Omental fat pad (tissue), 4 donors: ENCODE data around the gene AKR1C3. TPM values are rescaled to one million over a fixed set of nuclear protein-coding genes. Genes with fewer than 3 reads are reported as not detected.
"Not testable (repeated sequence)": the region's sequence is repeated elsewhere in the genome, so short reads cannot be mapped to it uniquely, and the experiment has no call there.

Source experiments
- ATAC-seq: fragments of 150-250 bp; one replicate; pipeline ENCODE4 v1.9.1; 2016; ENCODE audit warnings: mild to moderate bottlenecking, moderate library complexity; ENCODE audit not compliant: low FRiP score
- DNase-seq: peaks from one replicate; pipeline ENCODE4 v3.0.0-alpha.2; 2019; ENCODE audit warnings: low spot score
- total RNA-seq, 4 donors: library from RNA; depleted of rRNA; stranded (reverse); fragments of >200 nt; gene quantifications; one replicate each; pipeline ENCODE4 v1.1.0, GENCODE V29; 2016
- TF ChIP-seq, protein P1 (sequence below), 3 donors: fragments of 450-650 bp; IDR thresholded peaks; one replicate each; pipeline ENCODE4 v1.5.1; 2016 to 2017; ENCODE audit warnings: antibody characterized with exemption in 3 of 3, mild to moderate bottlenecking in 3 of 3, moderate library complexity in 2 of 3

AKR1C3 gene
- total RNA-seq, 4 donors from 2014 or later = 71.0 to 147 (median 116) TPM

DNA sequence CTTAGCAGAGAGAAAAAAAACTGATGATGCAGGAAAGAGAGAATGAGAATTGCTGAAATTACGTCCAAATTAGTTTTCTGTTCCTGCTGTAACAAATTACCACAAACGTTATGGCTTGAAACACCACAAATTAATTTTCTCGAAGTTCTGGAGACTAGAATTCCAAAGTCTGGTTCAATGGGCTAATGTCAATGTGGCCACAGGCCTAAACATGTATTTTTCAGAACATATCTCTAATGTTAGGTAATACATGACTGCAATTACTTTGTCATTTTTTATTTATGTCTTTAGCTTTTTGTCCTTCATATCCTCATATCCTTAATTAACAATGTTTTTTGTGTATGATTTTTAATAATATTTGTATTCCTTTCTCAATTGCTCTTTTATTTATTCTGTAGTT, 3.0 kb upstream of the AKR1C3 start:
- DNase-seq (no peak), ATAC-seq (no peak)
- TF ChIP-seq, protein P1, sequence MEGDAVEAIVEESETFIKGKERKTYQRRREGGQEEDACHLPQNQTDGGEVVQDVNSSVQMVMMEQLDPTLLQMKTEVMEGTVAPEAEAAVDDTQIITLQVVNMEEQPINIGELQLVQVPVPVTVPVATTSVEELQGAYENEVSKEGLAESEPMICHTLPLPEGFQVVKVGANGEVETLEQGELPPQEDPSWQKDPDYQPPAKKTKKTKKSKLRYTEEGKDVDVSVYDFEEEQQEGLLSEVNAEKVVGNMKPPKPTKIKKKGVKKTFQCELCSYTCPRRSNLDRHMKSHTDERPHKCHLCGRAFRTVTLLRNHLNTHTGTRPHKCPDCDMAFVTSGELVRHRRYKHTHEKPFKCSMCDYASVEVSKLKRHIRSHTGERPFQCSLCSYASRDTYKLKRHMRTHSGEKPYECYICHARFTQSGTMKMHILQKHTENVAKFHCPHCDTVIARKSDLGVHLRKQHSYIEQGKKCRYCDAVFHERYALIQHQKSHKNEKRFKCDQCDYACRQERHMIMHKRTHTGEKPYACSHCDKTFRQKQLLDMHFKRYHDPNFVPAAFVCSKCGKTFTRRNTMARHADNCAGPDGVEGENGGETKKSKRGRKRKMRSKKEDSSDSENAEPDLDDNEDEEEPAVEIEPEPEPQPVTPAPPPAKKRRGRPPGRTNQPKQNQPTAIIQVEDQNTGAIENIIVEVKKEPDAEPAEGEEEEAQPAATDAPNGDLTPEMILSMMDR (IDR thresholded peaks at IDR 0.05) = no peak

DNA sequence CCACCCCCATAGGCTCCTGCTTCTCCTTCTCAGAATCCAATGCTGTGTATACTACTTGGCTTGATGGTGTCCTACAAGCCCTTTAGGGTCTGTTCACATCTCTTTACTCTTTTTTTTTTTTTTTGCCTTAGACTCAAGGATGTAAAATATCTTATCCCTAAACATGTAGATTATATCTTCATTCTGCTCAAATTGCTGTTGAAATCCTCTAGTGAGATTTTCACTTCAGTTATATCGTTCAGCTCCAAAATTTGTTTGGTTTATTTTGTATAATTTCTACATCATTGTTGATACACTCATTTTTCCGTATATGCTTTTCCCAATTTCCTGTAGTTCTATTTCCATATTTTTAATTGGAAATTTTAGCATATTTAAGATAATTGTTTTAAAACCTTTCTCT, 1.8 kb upstream of the AKR1C3 start:
- no peak for ATAC-seq
- DNase-seq = no peak
- TF ChIP-seq, protein P1 (IDR thresholded peaks at IDR 0.05) = no peak

DNA sequence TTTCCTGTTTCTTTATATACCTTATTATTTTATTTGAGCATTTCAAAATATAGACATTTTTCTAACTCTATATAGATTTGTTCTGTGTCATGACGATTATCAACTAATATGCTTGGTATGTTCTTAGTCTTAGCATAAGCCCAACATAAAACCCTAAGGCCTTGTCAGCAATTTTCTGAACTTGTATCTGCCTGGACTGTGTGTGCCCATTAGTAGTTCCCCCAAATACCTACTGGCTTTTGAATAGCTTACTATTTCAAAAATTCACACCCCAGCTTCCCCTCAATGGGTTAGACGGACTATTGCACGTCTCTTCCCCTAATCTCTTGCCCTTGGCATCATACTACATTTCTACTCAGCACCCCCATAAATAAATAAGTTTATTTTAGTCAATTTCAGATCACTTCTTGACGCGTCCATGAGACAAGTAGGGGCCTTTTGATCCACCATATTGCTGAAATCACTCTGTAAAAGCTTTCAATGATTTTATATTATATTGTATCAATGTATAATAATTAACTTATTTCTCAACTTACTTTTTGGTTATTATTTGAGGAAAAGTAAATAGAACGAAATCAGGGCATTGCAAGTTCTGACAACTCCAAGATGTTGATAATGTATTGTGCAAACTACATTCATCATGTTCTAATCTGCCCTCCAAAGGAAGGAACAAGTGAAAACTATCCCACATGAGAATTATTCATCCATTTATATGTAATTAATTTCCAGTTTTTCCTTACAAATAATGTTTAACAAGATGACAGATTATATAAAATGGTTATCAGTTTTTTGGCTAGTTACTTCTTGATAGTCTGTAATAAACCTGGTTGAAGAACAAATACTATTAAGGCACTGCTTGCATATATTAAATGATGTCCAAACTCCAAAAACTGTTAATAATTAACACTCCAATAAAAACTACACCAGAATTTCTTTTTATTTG, 1.1 kb upstream of the AKR1C3 start:
- DNase-seq = no peak
- ATAC-seq = no peak
- TF ChIP-seq, protein P1 (IDR thresholded peaks at IDR 0.05) = no peak

DNA sequence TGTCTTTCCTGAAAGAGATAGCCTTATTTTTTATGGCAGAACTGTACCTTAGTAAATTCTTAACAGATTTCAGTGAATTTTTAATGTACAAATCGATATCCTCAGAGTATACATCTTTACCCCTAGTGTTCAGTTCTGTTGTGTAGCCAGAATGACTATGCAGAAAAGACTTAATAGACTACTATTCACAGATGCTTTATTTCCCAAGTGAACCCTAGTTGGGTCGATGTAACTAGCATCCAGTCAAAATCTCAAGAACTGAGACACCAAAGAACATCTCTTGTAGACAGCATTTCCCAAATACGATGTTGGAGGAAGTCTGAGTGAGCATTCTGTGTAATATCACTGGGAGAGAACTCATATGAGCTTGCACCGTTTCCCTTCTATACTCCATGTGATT, 1.5 kb downstream of the AKR1C3 start:
- DNase-seq = no peak
- no peak for ATAC-seq
- TF ChIP-seq, protein P1 (IDR thresholded peaks at IDR 0.05) = no peak

DNA sequence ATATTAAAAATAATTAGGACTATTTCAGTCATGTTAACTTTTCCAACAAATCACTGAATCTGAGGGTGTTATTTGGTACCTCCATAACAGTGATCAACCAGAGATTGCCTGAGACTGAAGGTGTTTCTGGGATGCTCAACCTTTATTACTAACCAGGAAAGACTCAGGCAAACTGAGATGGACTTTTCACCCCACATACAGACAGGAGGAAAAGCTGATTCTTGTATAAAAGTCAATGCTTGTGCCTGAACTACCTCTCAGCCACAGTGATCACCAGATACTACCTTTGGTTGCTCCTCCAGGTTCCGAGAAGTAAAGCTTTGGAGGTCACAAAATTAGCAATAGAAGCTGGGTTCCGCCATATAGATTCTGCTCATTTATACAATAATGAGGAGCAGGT, 1.9 kb downstream of the AKR1C3 start:
- DNase-seq (no peak), ATAC-seq (no peak)
- TF ChIP-seq, protein P1 (IDR thresholded peaks at IDR 0.05) = no peak

DNA sequence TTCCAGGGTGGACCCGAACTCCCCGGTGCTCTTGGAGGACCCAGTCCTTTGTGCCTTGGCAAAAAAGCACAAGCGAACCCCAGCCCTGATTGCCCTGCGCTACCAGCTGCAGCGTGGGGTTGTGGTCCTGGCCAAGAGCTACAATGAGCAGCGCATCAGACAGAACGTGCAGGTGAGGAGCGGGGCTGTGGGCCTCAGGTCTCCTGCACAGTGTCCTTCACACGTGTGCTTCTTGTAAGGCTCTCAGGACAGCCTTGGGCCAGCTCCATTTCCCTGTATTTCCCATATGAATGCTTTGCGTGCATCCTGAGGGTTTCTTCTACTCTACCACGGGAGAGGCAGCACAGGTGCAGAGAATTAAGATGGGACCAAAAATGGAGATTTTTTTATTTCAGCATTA, 8.3 kb downstream of the AKR1C3 start:
- not testable (repeated sequence) for DNase-seq, ATAC-seq

DNA sequence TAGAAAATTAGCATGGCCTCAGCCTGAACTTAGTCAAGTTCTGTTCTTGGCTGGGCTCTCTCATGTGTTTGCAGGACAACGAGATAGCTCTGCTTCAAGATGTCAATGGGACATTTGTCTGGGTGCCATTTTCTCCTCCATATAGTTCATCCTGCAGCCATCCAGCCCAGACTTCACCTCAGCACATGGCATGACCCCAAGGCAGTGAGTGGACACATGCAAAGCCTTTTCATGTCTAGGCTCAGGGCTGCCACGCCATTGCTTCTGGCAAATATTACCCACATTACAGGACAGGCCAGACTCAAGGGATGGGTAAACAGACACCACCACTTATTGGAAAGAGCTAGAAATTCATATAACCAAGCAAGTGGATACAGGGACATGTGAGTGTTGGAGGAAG, 9.3 kb downstream of the AKR1C3 start:
- no peak for ATAC-seq

More for the DNA sequence above, 9.3 kb downstream of the AKR1C3 start:
- no peak for DNase-seq
- TF ChIP-seq, protein P1 (IDR thresholded peaks at IDR 0.05) = no peak
